GM12875 (cell line): ENCODE results near the gene IL31RA.
"Not testable (repeated sequence)": the region's sequence is repeated elsewhere in the genome, so short reads cannot be mapped to it uniquely, and the experiment has no call there.

ENCODE experiments used
- H3K4me3 ChIP-seq: one replicate; pipeline ENCODE4 v1.5.1; 2011; ENCODE audit warnings: low read depth, low read length, control low read depth
- TF ChIP-seq, protein P1 (sequence below): IDR thresholded peaks from 2 replicates; pipeline ENCODE4 v1.5.1; 2011; ENCODE audit warnings: low read depth, mild to moderate bottlenecking, control low read depth, inconsistent platforms, low read length, moderate library complexity, borderline replicate concordance; ENCODE audit not compliant: insufficient read depth

The IL31RA gene

GRCh38 chr5:55929020-55929799 is 78.1 kb downstream of the IL31RA start:
- TF ChIP-seq, protein P1, sequence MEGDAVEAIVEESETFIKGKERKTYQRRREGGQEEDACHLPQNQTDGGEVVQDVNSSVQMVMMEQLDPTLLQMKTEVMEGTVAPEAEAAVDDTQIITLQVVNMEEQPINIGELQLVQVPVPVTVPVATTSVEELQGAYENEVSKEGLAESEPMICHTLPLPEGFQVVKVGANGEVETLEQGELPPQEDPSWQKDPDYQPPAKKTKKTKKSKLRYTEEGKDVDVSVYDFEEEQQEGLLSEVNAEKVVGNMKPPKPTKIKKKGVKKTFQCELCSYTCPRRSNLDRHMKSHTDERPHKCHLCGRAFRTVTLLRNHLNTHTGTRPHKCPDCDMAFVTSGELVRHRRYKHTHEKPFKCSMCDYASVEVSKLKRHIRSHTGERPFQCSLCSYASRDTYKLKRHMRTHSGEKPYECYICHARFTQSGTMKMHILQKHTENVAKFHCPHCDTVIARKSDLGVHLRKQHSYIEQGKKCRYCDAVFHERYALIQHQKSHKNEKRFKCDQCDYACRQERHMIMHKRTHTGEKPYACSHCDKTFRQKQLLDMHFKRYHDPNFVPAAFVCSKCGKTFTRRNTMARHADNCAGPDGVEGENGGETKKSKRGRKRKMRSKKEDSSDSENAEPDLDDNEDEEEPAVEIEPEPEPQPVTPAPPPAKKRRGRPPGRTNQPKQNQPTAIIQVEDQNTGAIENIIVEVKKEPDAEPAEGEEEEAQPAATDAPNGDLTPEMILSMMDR = no peak
- H3K4me3 ChIP-seq = no peak overlapping the region

GRCh38 chr5:55932700-55933099 is 81.5 kb downstream of the IL31RA start:
- no peak overlapping the region for H3K4me3 ChIP-seq
- TF ChIP-seq, protein P1 = no peak

GRCh38 chr5:55933377-55934114 is 82.4 kb downstream of the IL31RA start:
- TF ChIP-seq, protein P1 = no peak

GRCh38 chr5:55934115-55934613 is 83.0 kb downstream of the IL31RA start:
- no peak overlapping the region for H3K4me3 ChIP-seq
- TF ChIP-seq, protein P1 = no peak

More at GRCh38 chr5:55933377-55934114, 82.4 kb downstream of the IL31RA start:
- H3K4me3 ChIP-seq = no peak overlapping the region

- TF ChIP-seq, protein P1 = no peak
Measured at GRCh38 chr5:55934720-55935119, 83.6 kb downstream of the IL31RA start.

DNA sequence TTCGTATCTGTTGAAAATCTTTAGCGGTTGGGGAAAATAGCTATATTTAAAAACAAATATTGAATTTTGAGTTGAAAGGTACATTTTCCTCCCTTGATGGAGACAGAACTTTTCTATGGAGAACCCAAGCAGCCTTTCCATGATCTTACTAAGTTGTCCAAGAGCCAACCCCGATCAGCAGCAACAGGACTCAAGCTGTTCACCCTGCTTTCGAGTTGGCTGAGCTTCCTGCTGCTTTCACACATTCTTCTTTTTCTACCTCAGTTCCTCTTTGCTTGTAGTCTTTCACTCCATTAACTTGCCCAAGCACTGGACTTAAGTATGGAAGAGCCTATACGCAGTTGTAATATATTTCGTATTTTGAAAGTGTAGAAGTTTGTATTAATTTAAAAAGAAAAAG is 84.2 kb downstream of the IL31RA start:
- no peak overlapping the region for H3K4me3 ChIP-seq
- TF ChIP-seq, protein P1 = no peak

More at GRCh38 chr5:55934720-55935119, 83.6 kb downstream of the IL31RA start:
- H3K4me3 ChIP-seq = no peak overlapping the region

GRCh38 chr5:55936100-55936693 is 85.0 kb downstream of the IL31RA start:
- TF ChIP-seq, protein P1 = peak; percentile 82
- H3K4me3 ChIP-seq = no peak overlapping the region

DNA sequence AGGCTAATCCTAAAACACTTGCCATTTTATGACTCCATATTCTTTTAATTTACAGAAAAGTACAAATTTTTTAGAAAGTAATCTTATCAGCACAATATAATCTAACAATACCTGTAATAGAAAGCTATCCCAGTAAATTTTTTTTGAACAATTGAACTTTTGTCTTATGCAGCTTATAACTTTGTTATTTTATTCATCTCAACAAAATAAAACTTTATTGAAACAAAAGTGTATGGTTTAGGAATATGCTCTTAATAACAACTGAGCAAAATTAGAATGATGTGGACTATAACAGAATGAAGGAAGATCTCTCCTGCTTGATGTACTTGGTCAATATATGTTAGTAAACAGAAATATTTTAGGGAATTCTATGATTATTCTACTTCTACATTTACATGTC is 86.4 kb downstream of the IL31RA start:
- H3K4me3 ChIP-seq = not testable (repeated sequence)

- not testable (repeated sequence) for H3K4me3 ChIP-seq
Measured at GRCh38 chr5:55941154-55941553, 90.0 kb downstream of the IL31RA start.
